ENCODE data around the gene TUBGCP6.
A peak's percentile ranks its signal among the peaks of the same experiment; 100 is the strongest.
"Not testable (repeated sequence)": the region's sequence is repeated elsewhere in the genome, so short reads cannot be mapped to it uniquely, and the experiment has no call there.

The TUBGCP6 gene

DNA sequence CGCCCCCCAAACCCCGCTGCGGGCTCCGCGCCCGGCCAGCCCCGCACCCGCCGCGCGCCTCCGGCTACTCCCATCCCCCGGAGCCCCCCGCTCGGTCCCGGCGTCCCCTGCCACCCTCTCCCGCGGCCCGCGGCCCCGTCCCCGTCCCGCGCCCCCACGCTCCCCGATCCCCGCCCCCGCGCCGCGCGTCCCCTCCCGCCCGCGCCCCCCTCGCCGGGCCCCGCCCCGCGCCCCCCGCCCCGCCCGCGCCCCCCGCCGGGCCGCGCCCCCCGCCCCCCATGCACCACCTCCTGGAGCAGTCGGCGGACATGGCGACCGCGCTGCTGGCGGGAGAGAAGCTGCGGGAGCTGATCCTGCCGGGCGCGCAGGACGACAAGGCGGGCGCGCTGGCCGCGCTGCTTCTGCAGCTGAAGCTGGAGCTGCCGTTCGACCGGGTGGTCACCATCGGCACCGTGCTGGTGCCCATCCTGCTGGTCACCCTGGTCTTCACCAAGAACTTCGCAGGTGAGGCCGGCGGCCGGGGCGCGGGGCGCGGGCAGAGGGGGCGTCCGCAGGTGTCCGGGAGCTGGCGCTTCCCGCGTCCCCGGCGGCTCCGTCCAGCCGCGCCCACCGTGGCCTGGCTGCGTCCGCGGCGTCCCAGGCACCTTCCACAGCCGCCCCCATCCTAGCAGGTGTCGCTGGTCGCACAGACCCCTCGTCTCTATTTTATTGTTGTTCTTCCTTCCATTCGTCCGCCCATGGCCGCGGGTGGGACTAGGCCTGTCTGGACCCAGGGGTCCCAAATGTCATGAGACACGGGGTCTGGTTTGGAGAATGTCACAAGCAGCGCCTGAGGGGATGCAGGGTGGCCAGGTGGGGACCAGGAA lies 74.1 kb downstream of the TUBGCP6 start, which contains the start of gene PANX2:
TSS of gene PANX2 (plus strand) at position 279 of the 866 bp plus-strand sequence. CDS start at position 279, 0 bp downstream.
- no CpG with 5 or more reads among the region's 105 CpGs for WGBS (ENCODE audit: extremely low coverage, insufficient coverage, insufficient read length)
- Histone ChIP-seq H3K4me1 (ENCODE audit: control insufficient read depth in 1 of 2, insufficient read depth in 2 of 2, low read length in 2 of 2) (peaks cover 0 to under 1% of the 10 kb centered on the region in 2 experiments), H3K4me3 (ENCODE audit: low read depth, low read length) (peak within 1 kb of the TSS; percentile 65), H3K79me2 (ENCODE audit: control insufficient read depth, insufficient read depth, low read length, poor library complexity) (no peaks in the 10 kb centered on the region), H2BK12ac (ENCODE audit: low read length) (no peak within 1 kb of the TSS), H4K8ac (ENCODE audit: low read depth, low read length) (peak within 1 kb of the TSS; percentile 86), H2AFZ (ENCODE audit: insufficient read depth, low read length, poor library complexity) (peak within 1 kb of the TSS; percentile 71), H4K91ac (ENCODE audit: low read depth, low read length) (peak within 1 kb of the TSS; percentile 86), H3K9me3 (ENCODE audit: insufficient read depth, low read depth, low read length) (peaks cover 12% of the 10 kb centered on the region), H4K12ac (ENCODE audit: low read depth, low read length) (peak within 1 kb of the TSS; percentile 74), H3K27me3 (ENCODE audit: insufficient read depth, low read length) (peaks cover 17% of the 10 kb centered on the region), H2BK120ac (ENCODE audit: insufficient read depth, low read length, poor library complexity) (peak within 1 kb of the TSS; percentile 79), H3K4ac (ENCODE audit: low read depth, low read length) (no peak within 1 kb of the TSS), H3K27ac (ENCODE audit: low read depth, low read length) (no peak within 1 kb of the TSS), H3K18ac (ENCODE audit: low read length) (peak within 1 kb of the TSS; percentile 77), H3K36me3 (ENCODE audit: control insufficient read depth in 1 of 2, insufficient read depth in 2 of 2, low read length in 2 of 2) (no peaks in the 10 kb centered on the region), H3K14ac (ENCODE audit: low read length) (peak within 1 kb of the TSS; percentile 73), H3K79me1 (ENCODE audit: low read length) (peaks cover 2% of the 10 kb centered on the region), H3K9ac (ENCODE audit: low read length) (no peak within 1 kb of the TSS), H2BK5ac (ENCODE audit: low read depth, low read length, poor library complexity) (peak within 1 kb of the TSS; percentile 54), H3K4me2 (ENCODE audit: low read length) (peak within 1 kb of the TSS; percentile 94), H2AK5ac (ENCODE audit: low read length) (peak within 1 kb of the TSS; percentile 13), H3K23ac (ENCODE audit: low read length) (no peak within 1 kb of the TSS)
- DNase-seq: peak in 1 of 2 donors; percentile 20

DNA sequence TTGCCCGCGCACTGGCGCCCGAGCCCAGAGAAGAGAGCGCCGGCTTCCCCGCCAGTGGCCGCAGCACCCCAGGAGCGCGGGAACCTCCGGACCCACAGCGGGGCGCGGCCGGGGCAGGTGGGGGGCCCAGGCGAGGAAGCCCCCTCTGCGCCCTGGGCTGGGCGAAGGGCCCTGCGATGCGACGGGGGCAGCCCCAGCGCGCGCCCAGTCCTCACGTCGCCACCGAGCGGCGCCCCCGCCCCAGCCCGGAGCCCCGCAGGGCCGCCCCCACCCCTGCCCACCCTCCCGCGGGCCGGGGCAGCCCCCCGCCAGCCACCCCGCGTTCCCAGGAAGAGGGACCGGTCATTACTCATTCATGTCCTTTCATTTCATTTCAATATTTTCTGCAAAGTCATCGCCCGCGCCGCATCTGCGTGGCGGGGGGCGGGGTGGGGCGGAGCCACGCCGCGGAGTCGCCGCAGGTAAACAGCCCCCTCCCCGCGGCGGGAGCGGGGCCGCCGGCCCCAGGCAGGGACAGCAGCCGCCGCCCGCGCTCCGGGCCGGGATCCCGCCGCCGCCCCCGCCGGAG lies 75.0 kb downstream of the TUBGCP6 start:
- Histone ChIP-seq H2BK120ac (ENCODE audit: insufficient read depth, low read length, poor library complexity) (peak overlapping the region; percentile 79), H3K4me1 (ENCODE audit: control insufficient read depth in 1 of 2, insufficient read depth in 2 of 2, low read length in 2 of 2) (no peaks in the 10 kb centered on the region), H3K9me3 (ENCODE audit: insufficient read depth, low read depth, low read length) (peaks cover 14% of the 10 kb centered on the region), H3K9ac (ENCODE audit: low read length) (no peak overlapping the region), H3K36me3 (ENCODE audit: control insufficient read depth in 1 of 2, insufficient read depth in 2 of 2, low read length in 2 of 2) (no peaks in the 10 kb centered on the region), H3K27me3 (ENCODE audit: insufficient read depth, low read length) (peaks cover 17% of the 10 kb centered on the region), H4K91ac (ENCODE audit: low read depth, low read length) (peak overlapping the region; percentile 86), H3K27ac (ENCODE audit: low read depth, low read length) (no peak overlapping the region), H4K12ac (ENCODE audit: low read depth, low read length) (peak overlapping the region; percentile 74), H3K4me3 (ENCODE audit: low read depth, low read length) (peak overlapping the region; percentile 44), H3K79me2 (ENCODE audit: control insufficient read depth, insufficient read depth, low read length, poor library complexity) (no peaks in the 10 kb centered on the region), H3K4ac (ENCODE audit: low read depth, low read length) (no peak overlapping the region), H4K8ac (ENCODE audit: low read depth, low read length) (peak overlapping the region; percentile 86), H2BK5ac (ENCODE audit: low read depth, low read length, poor library complexity) (peak overlapping the region; percentile 54), H3K23ac (ENCODE audit: low read length) (no peak overlapping the region), H3K14ac (ENCODE audit: low read length) (peak overlapping the region; percentile 67), H3K79me1 (ENCODE audit: low read length) (peaks cover 2% of the 10 kb centered on the region), H2BK12ac (ENCODE audit: low read length) (no peak overlapping the region), H3K18ac (ENCODE audit: low read length) (peak overlapping the region; percentile 77), H2AFZ (ENCODE audit: insufficient read depth, low read length, poor library complexity) (peak overlapping the region; percentile 38), H2AK5ac (ENCODE audit: low read length) (no peak overlapping the region), H3K4me2 (ENCODE audit: low read length) (peak overlapping the region; percentile 94)
- no CpG with 5 or more reads among the region's 70 CpGs for WGBS (ENCODE audit: extremely low coverage, insufficient coverage, insufficient read length)
- peak in 1 of 2 donors; percentile 9 for DNase-seq

DNA sequence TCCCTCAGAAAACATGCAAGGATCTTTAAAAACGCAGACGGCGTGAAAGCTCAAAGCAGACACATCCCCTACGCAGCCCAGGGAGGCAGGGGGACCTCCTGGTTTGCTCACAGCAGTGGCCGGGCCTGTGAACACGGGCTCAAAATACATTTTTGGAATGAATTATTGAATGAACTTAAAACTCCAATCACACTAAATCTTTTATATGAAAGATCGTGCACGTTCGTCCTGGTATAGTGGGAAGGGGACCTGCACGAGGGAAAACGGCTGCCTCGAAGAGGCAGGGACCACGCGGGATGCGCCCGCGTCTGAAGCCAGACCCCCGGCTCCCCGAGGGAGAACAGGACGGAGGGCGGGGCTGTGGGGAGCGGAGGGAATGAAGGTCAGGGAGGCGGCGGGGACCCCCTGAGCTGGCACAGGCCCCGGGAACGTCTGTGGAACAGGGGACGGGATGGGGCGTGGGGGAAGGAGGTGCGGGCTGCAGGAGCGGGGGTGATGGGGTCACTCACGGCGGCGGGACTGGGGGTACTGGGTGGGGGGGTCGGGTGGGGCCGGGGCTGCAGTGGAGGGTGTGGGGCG lies 75.6 kb downstream of the TUBGCP6 start:
- H2AK5ac ChIP-seq (ENCODE audit: low read length): no peak overlapping the region
- no peak overlapping the region for H3K9ac ChIP-seq (ENCODE audit: low read length)
- no peak overlapping the region for H3K27ac ChIP-seq (ENCODE audit: low read depth, low read length)
- H3K36me3 ChIP-seq (ENCODE audit: control insufficient read depth in 1 of 2, insufficient read depth in 2 of 2, low read length in 2 of 2): no peaks in the 10 kb centered on the region
- H4K12ac ChIP-seq (ENCODE audit: low read depth, low read length): no peak overlapping the region
- H3K4ac ChIP-seq (ENCODE audit: low read depth, low read length): no peak overlapping the region
- H3K4me3 ChIP-seq (ENCODE audit: low read depth, low read length): no peak overlapping the region
- no peak overlapping the region for H3K18ac ChIP-seq (ENCODE audit: low read length)
- H2BK12ac ChIP-seq (ENCODE audit: low read length): peak overlapping the region; percentile 68
- H3K23ac ChIP-seq (ENCODE audit: low read length): no peak overlapping the region
- WGBS (ENCODE audit: extremely low coverage, insufficient coverage, insufficient read length): no CpG with 5 or more reads among the region's 36 CpGs
- H3K4me1 ChIP-seq (ENCODE audit: control insufficient read depth in 1 of 2, insufficient read depth in 2 of 2, low read length in 2 of 2): no peaks in the 10 kb centered on the region
- peaks cover 14% of the 10 kb centered on the region for H3K9me3 ChIP-seq (ENCODE audit: insufficient read depth, low read depth, low read length)
- H2AFZ ChIP-seq (ENCODE audit: insufficient read depth, low read length, poor library complexity): no peak overlapping the region
- H2BK120ac ChIP-seq (ENCODE audit: insufficient read depth, low read length, poor library complexity): no peak overlapping the region
- no peak overlapping the region for H4K8ac ChIP-seq (ENCODE audit: low read depth, low read length)
- no peak overlapping the region for H2BK5ac ChIP-seq (ENCODE audit: low read depth, low read length, poor library complexity)
- no peak overlapping the region for H3K14ac ChIP-seq (ENCODE audit: low read length)
- peak overlapping the region; percentile 94 for H3K4me2 ChIP-seq (ENCODE audit: low read length)
- peaks cover 17% of the 10 kb centered on the region for H3K27me3 ChIP-seq (ENCODE audit: insufficient read depth, low read length)
- no peak for DNase-seq
- peaks cover 2% of the 10 kb centered on the region for H3K79me1 ChIP-seq (ENCODE audit: low read length)
- H4K91ac ChIP-seq (ENCODE audit: low read depth, low read length): no peak overlapping the region
- H3K79me2 ChIP-seq (ENCODE audit: control insufficient read depth, insufficient read depth, low read length, poor library complexity): no peaks in the 10 kb centered on the region

GRCh38 chr22:50168490-50169180 lies 76.2 kb downstream of the TUBGCP6 start:
- H3K4me1 ChIP-seq (ENCODE audit: control insufficient read depth in 1 of 2, insufficient read depth in 2 of 2, low read length in 2 of 2); H2AK5ac ChIP-seq (ENCODE audit: low read length); H4K12ac ChIP-seq (ENCODE audit: low read depth, low read length); H3K14ac ChIP-seq (ENCODE audit: low read length); H2BK5ac ChIP-seq (ENCODE audit: low read depth, low read length, poor library complexity); H3K4me3 ChIP-seq (ENCODE audit: low read depth, low read length); H3K9ac ChIP-seq (ENCODE audit: low read length); H4K91ac ChIP-seq (ENCODE audit: low read depth, low read length); H3K79me2 ChIP-seq (ENCODE audit: control insufficient read depth, insufficient read depth, low read length, poor library complexity); H2BK12ac ChIP-seq (ENCODE audit: low read length); H3K36me3 ChIP-seq (ENCODE audit: control insufficient read depth in 1 of 2, insufficient read depth in 2 of 2, low read length in 2 of 2); H2AFZ ChIP-seq (ENCODE audit: insufficient read depth, low read length, poor library complexity); H3K23ac ChIP-seq (ENCODE audit: low read length); H3K4me2 ChIP-seq (ENCODE audit: low read length); H2BK120ac ChIP-seq (ENCODE audit: insufficient read depth, low read length, poor library complexity); DNase-seq; H3K27ac ChIP-seq (ENCODE audit: low read depth, low read length); H3K4ac ChIP-seq (ENCODE audit: low read depth, low read length); H3K79me1 ChIP-seq (ENCODE audit: low read length); H4K8ac ChIP-seq (ENCODE audit: low read depth, low read length); H3K18ac ChIP-seq (ENCODE audit: low read length): not testable (repeated sequence)
- 100% methylated on average over 1 of the region's 5 CpGs for WGBS (ENCODE audit: extremely low coverage, insufficient coverage, insufficient read length)
- H3K27me3 ChIP-seq (ENCODE audit: insufficient read depth, low read length): peaks cover 17% of the 10 kb centered on the region
- H3K9me3 ChIP-seq (ENCODE audit: insufficient read depth, low read depth, low read length): peaks cover 14% of the 10 kb centered on the region
